K562 (cell line): ENCODE measurements around the gene PMF1. TPM values are rescaled to one million over a fixed set of nuclear protein-coding genes. Genes with fewer than 3 reads are reported as not detected.

ENCODE experiments used
- ARID2 ChIP-seq: fragments of 450-650 bp; IDR thresholded peaks from 2 replicates; pipeline ENCODE4 v1.6.1; 2017; ENCODE audit warnings: antibody characterized with exemption, mild to moderate bottlenecking
- CHD1 ChIP-seq: fragments of 200-600 bp; sonication (generic); IDR thresholded peaks from one replicate; pipeline ENCODE4 v1.6.1; 2012; ENCODE audit warnings: mild to moderate bottlenecking, moderate library complexity, low read length, inconsistent platforms
- DMBX1 ChIP-seq: fragments of 250-450 bp; sonication (Bioruptor Pico); IDR thresholded peaks from 2 replicates; pipeline ENCODE4 v1.8.0; 2022; ENCODE audit warnings: inconsistent platforms, mild to moderate bottlenecking, moderate library complexity, borderline replicate concordance
- DPF2 ChIP-seq: fragments of 450-650 bp; IDR thresholded peaks from 2 replicates; pipeline ENCODE4 v1.6.1; 2016
- EGR1 ChIP-seq: fragments of 450-650 bp; conservative IDR thresholded peaks from 2 replicates; pipeline ENCODE4 v1.6.1; 2017; ENCODE audit warnings: mild to moderate bottlenecking
- FOXP1 ChIP-seq: sonication (generic); formaldehyde crosslinking; IDR thresholded peaks from 2 replicates; pipeline ENCODE4 v1.8.0; 2022; ENCODE audit warnings: mild to moderate bottlenecking, missing genetic modification reagents
- GTF2E2 ChIP-seq: fragments of 200-800 bp; sonication (Bioruptor generic); IDR thresholded peaks from 2 replicates; pipeline ENCODE4 v1.6.1; 2016; ENCODE audit warnings: missing genetic modification characterization, missing compliant biosample characterization
- ID3 ChIP-seq, 2 experiments: fragments of 250-450 bp in 1 of 2; fragments of 450-650 bp in 1 of 2; sonication (Bioruptor Pico) in 1 of 2; IDR thresholded peaks; 2 replicates each; pipeline versions ENCODE4 v1.6.1 to v1.8.0; 2016 to 2021; ENCODE audit warnings: mild to moderate bottlenecking in 2 of 2, moderate library complexity in 2 of 2, missing compliant biosample characterization in 1 of 2, missing genetic modification characterization in 1 of 2
- KDM5B ChIP-seq: fragments of 200-600 bp; sonication (generic); IDR thresholded peaks from 2 replicates; pipeline ENCODE4 v1.6.1; 2012; ENCODE audit warnings: low read depth, mild to moderate bottlenecking, moderate library complexity, low read length, control low read depth, inconsistent platforms; ENCODE audit not compliant: insufficient replicate concordance
- MTA3 ChIP-seq: fragments of 450-650 bp; formaldehyde crosslinking; IDR thresholded peaks from 2 replicates; pipeline ENCODE4 v1.6.1; 2017; ENCODE audit warnings: mild to moderate bottlenecking, borderline replicate concordance
- NCOA6 ChIP-seq: fragments of 450-650 bp; IDR thresholded peaks from 2 replicates; pipeline ENCODE4 v1.6.1; 2017; ENCODE audit warnings: mild to moderate bottlenecking
- NONO ChIP-seq, 2 experiments: fragments of 200-400 bp in 1 of 2; fragments of 450-650 bp in 1 of 2; formaldehyde crosslinking in 1 of 2; IDR thresholded peaks; 2 replicates each; pipeline ENCODE4 v1.6.1; 2017; ENCODE audit warnings: low read depth in 2 of 2, mild to moderate bottlenecking in 2 of 2, moderate library complexity in 2 of 2, low read length in 1 of 2
- SFPQ ChIP-seq: fragments of 200-400 bp; formaldehyde crosslinking; IDR thresholded peaks from 2 replicates; pipeline ENCODE4 v1.6.1; 2017; ENCODE audit warnings: mild to moderate bottlenecking, low read depth, low read length, moderate library complexity
- TFAM ChIP-seq: fragments of 250-450 bp; sonication (Bioruptor Pico); conservative IDR thresholded peaks from 2 replicates; pipeline ENCODE4 v1.5.0; 2021; ENCODE audit warnings: mild to moderate bottlenecking, moderate library complexity
- YY1 ChIP-seq, 3 experiments: IDR thresholded peaks; 2 replicates each; pipeline ENCODE4 v1.6.1; 2011; ENCODE audit warnings: low read length in 2 of 3, mild to moderate bottlenecking in 2 of 3, moderate library complexity in 2 of 3, borderline replicate concordance in 1 of 3, control low read depth in 1 of 3, low read depth in 1 of 3; ENCODE audit not compliant: insufficient read depth in 3 of 3, insufficient replicate concordance in 2 of 3, control insufficient read depth in 1 of 3, insufficient read length in 1 of 3; ENCODE audit errors: extremely low read depth in 1 of 3
- ZC3H4 ChIP-seq: sonication (generic); formaldehyde crosslinking; IDR thresholded peaks from 2 replicates; pipeline ENCODE4 v1.9.0; 2021; ENCODE audit warnings: missing genetic modification reagents, borderline replicate concordance
- polyA plus RNA-seq, 8 experiments: library from polyadenylated mRNA; depleted of rRNA in 4 of 8; stranded (reverse) in 5 of 8; unstranded in 3 of 8; fragments of >200 nt; fragmentation: Nextera tagmentation in 2 of 8; fragmentation: Illumina TruSeq in 1 of 8; extraction: Ambion mirVana in 2 of 8; extraction: Trizol in 1 of 8; gene quantifications; 2 replicates each; pipeline versions ENCODE4 v1.2.1 to v1.2.3, GENCODE V29; 2011 to 2014; ENCODE audit warnings: inconsistent platforms in 1 of 8, missing spikeins in 1 of 8
- total RNA-seq, 7 experiments: library from RNA; depleted of rRNA in 6 of 7; stranded (reverse); fragments of >200 nt in 6 of 7; fragmentation: Illumina TruSeq in 2 of 7; extraction: Trizol in 2 of 7; gene quantifications; 2 replicates each; pipeline versions ENCODE4 v1.2.1 to v1.2.3, GENCODE V29; 2011 to 2021; ENCODE audit warnings: low replicate concordance in 1 of 7
- TF ChIP-seq, protein P1 (sequence below): sonication (generic); formaldehyde crosslinking; IDR thresholded peaks from 2 replicates; pipeline ENCODE4 v1.8.0; 2022; ENCODE audit warnings: missing genetic modification reagents, mild to moderate bottlenecking, borderline replicate concordance
- TF ChIP-seq, protein P2 (sequence below): sonication (generic); formaldehyde crosslinking; IDR thresholded peaks from 2 replicates; pipeline ENCODE4 v1.8.0; 2022; ENCODE audit warnings: missing genetic modification reagents, mild to moderate bottlenecking, moderate library complexity, borderline replicate concordance
- TF ChIP-seq, protein P3 (sequence below): sonication (generic); formaldehyde crosslinking; IDR thresholded peaks from 2 replicates; pipeline ENCODE4 v1.8.0; 2022; ENCODE audit warnings: mild to moderate bottlenecking, missing genetic modification reagents

Gene PMF1
- total and polyA plus RNA-seq, 9 of the 15 experiments (the other 6 are each of a cell fraction or from before 2014, with no cell fraction given), result 9.4 to 92.9 (median 71.0) TPM

- TF ChIP-seq MTA3 (peak; percentile 89; the same call in 1 of the 2 replicates), SFPQ (no peak), GTF2E2 (tag) (peak; percentile 98), EGR1 (peak; percentile 94), ID3 (CRISPR knock-in tag; IDR thresholded peaks at IDR 0.05) (no peak), ID3 (tag; IDR thresholded peaks at IDR 0.05) (0 out of 2 replicates have a peak, but pooled peaks have one; percentile 53), ARID2 (no peak), KDM5B (peak; percentile 87), NCOA6 (no peak), FOXP1 (CRISPR knock-in tag) (peak; percentile 60; the same call in 1 of the 2 replicates), YY1 (IDR thresholded peaks at IDR 0.05; ENCODE audit: borderline replicate concordance in 1 of 3, control insufficient read depth in 1 of 3, extremely low read depth in 1 of 3, insufficient read depth in 3 of 3, insufficient read length in 1 of 3, insufficient replicate concordance in 2 of 3, low read depth in 1 of 3, low read length in 2 of 3) (peak; percentile 78 to 98 (median 93)), DMBX1 (CRISPR knock-in tag) (0 out of 2 replicates have a peak, but pooled peaks have one; percentile 36), TFAM (CRISPR knock-in tag) (no peak), ZC3H4 (peak; percentile 49; the same call in 1 of the 2 replicates), CHD1 (no peak), DPF2 (peak; percentile 46), NONO (IDR thresholded peaks at IDR 0.05; ENCODE audit: low read depth in 2 of 2, low read length in 1 of 2) (0 out of 4 replicates have a peak, but pooled peaks of 1 of the 2 experiments have one; percentile 55)
- TF ChIP-seq, protein P1, sequence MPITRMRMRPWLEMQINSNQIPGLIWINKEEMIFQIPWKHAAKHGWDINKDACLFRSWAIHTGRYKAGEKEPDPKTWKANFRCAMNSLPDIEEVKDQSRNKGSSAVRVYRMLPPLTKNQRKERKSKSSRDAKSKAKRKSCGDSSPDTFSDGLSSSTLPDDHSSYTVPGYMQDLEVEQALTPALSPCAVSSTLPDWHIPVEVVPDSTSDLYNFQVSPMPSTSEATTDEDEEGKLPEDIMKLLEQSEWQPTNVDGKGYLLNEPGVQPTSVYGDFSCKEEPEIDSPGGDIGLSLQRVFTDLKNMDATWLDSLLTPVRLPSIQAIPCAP (CRISPR knock-in tag), result 0 out of 2 replicates have a peak, but pooled peaks have one; percentile 36
- TF ChIP-seq, protein P2, sequence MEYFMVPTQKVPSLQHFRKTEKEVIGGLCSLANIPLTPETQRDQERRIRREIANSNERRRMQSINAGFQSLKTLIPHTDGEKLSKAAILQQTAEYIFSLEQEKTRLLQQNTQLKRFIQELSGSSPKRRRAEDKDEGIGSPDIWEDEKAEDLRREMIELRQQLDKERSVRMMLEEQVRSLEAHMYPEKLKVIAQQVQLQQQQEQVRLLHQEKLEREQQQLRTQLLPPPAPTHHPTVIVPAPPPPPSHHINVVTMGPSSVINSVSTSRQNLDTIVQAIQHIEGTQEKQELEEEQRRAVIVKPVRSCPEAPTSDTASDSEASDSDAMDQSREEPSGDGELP, result peak; percentile 86
- TF ChIP-seq, protein P3, sequence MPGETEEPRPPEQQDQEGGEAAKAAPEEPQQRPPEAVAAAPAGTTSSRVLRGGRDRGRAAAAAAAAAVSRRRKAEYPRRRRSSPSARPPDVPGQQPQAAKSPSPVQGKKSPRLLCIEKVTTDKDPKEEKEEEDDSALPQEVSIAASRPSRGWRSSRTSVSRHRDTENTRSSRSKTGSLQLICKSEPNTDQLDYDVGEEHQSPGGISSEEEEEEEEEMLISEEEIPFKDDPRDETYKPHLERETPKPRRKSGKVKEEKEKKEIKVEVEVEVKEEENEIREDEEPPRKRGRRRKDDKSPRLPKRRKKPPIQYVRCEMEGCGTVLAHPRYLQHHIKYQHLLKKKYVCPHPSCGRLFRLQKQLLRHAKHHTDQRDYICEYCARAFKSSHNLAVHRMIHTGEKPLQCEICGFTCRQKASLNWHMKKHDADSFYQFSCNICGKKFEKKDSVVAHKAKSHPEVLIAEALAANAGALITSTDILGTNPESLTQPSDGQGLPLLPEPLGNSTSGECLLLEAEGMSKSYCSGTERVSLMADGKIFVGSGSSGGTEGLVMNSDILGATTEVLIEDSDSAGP (CRISPR knock-in tag), result no peak
These were observed at the start of gene PMF1 (continued) for GRCh38 chr1:156212833-156213643.
